Fibroblast of lung (primary cell): ENCODE results near the gene OR8G5. TPM values are rescaled to one million over a fixed set of nuclear protein-coding genes. Genes with fewer than 3 reads are reported as not detected.

Experiments used
- DNase-seq, 2 donors: peaks; one replicate each; pipeline versions ENCODE4 v3.0.0 to v3.0.0-alpha.2; 2010; ENCODE audit warnings: low read depth in 2 of 2
- H2AFZ ChIP-seq: 2 replicates; pipeline ENCODE4 v1.5.1; 2012; ENCODE audit warnings: low read length, control low read depth, inconsistent platforms
- H3K27ac ChIP-seq: 2 replicates; pipeline ENCODE4 v1.5.1; 2011; ENCODE audit warnings: low read length, control low read depth; ENCODE audit not compliant: insufficient read depth
- H3K27me3 ChIP-seq: 2 replicates; pipeline ENCODE4 v1.5.1; 2011; ENCODE audit warnings: mild to moderate bottlenecking, low read length; ENCODE audit not compliant: control insufficient read depth, insufficient read depth
- H3K36me3 ChIP-seq: 2 replicates; pipeline ENCODE4 v1.5.1; 2011; ENCODE audit warnings: low read length; ENCODE audit not compliant: control insufficient read depth, insufficient read depth
- H3K4me1 ChIP-seq: 2 replicates; pipeline ENCODE4 v1.5.1; 2011; ENCODE audit warnings: low read length; ENCODE audit not compliant: control insufficient read depth, insufficient read depth; ENCODE audit errors: extremely low read depth
- H3K4me2 ChIP-seq: 2 replicates; pipeline ENCODE4 v1.5.1; 2011; ENCODE audit warnings: low read length, control low read depth; ENCODE audit not compliant: insufficient read depth; ENCODE audit errors: extremely low read depth
- H3K4me3 ChIP-seq, 4 experiments: fragments of 200-600 bp in 1 of 4; sonication (generic) in 1 of 4; replicated peaks in 1 of 4; 2 replicates each; pipeline ENCODE4 v1.5.1; 2011 to 2016; ENCODE audit warnings: low read length in 4 of 4, low read depth in 3 of 4, mild to moderate bottlenecking in 3 of 4, control low read depth in 2 of 4, inconsistent platforms in 1 of 4, mixed read lengths in 1 of 4; ENCODE audit not compliant: insufficient read depth in 1 of 4; ENCODE audit errors: control extremely low read depth in 1 of 4
- H3K79me2 ChIP-seq: 2 replicates; pipeline ENCODE4 v1.5.1; 2012; ENCODE audit warnings: mild to moderate bottlenecking, low read length, inconsistent platforms; ENCODE audit not compliant: control insufficient read depth, insufficient read depth
- H3K9ac ChIP-seq: 2 replicates; pipeline ENCODE4 v1.5.1; 2011; ENCODE audit warnings: mild to moderate bottlenecking, low read length, control low read depth; ENCODE audit not compliant: insufficient read depth
- H3K9me3 ChIP-seq: 2 replicates; pipeline ENCODE4 v1.5.1; 2012; ENCODE audit warnings: low read depth, low read length; ENCODE audit not compliant: control insufficient read depth, insufficient read depth
- H4K20me1 ChIP-seq: 2 replicates; pipeline ENCODE4 v1.5.1; 2011; ENCODE audit warnings: low read length; ENCODE audit not compliant: control insufficient read depth, insufficient read depth; ENCODE audit errors: extremely low read depth
- CTCF ChIP-seq, 2 donors: IDR thresholded peaks in 1 of 2; conservative IDR thresholded peaks in 1 of 2; 1 replicate in 1 of 2; 2 replicates in 1 of 2; pipeline ENCODE4 v1.5.1; 2011 to 2012; ENCODE audit warnings: low read length in 2 of 2, control low read depth in 1 of 2, inconsistent platforms in 1 of 2, low read depth in 1 of 2, mild to moderate bottlenecking in 1 of 2
- EZH2 ChIP-seq: IDR thresholded peaks from 2 replicates; pipeline ENCODE4 v1.5.1; 2012; ENCODE audit warnings: low read length, control low read depth, mild to moderate bottlenecking; ENCODE audit errors: missing control alignments
- polyA plus RNA-seq, 2 donors: library from polyadenylated mRNA; depleted of rRNA in 1 of 2; stranded (reverse) in 1 of 2; unstranded in 1 of 2; fragments of >200 nt; gene quantifications; 2 replicates each; pipeline ENCODE4 v1.2.1, GENCODE V29; 2011 to 2012; ENCODE audit warnings: missing spikeins in 1 of 2
- total RNA-seq: library from RNA; depleted of rRNA; stranded (reverse); fragments of >200 nt; gene quantifications from 2 replicates; pipeline ENCODE4 v1.2.1, GENCODE V29; 2014

Gene OR8G5
- total and polyA plus RNA-seq, 2 donors (not counting 1 experiment from before 2014, with no cell fraction given) = not detected

- H3K4me1 ChIP-seq = no peaks in the 10 kb centered on the region
- H3K36me3 ChIP-seq = no peaks in the 10 kb centered on the region
- TF ChIP-seq CTCF (conservative IDR thresholded peaks at IDR 0.05 in 1 of 2, IDR thresholded peaks at IDR 0.05 in 1 of 2; ENCODE audit: low read depth in 1 of 2, low read length in 2 of 2) (no peak), EZH2 (no peak)
- H3K27ac ChIP-seq = no peak overlapping the region
- H3K79me2 ChIP-seq = no peaks in the 10 kb centered on the region
- H2AFZ ChIP-seq = no peak overlapping the region
- no peak overlapping the region for H3K4me3 ChIP-seq
- no peak for DNase-seq
- H3K27me3 ChIP-seq = no peaks in the 10 kb centered on the region
- no peaks in the 10 kb centered on the region for H3K9me3 ChIP-seq
- H3K9ac ChIP-seq = no peak overlapping the region
- no peak overlapping the region for H3K4me2 ChIP-seq
- no peaks in the 10 kb centered on the region for H4K20me1 ChIP-seq
Measured at GRCh38 chr11:124274000-124274399, 17.8 kb downstream of the OR8G5 start.

GRCh38 chr11:124276081-124276480, 19.9 kb downstream of the OR8G5 start:
- Histone ChIP-seq H4K20me1 (no peaks in the 10 kb centered on the region), H3K4me1 (no peaks in the 10 kb centered on the region), H3K27ac (no peak overlapping the region), H3K27me3 (no peaks in the 10 kb centered on the region), H2AFZ (no peak overlapping the region), H3K79me2 (no peaks in the 10 kb centered on the region), H3K4me2 (no peak overlapping the region), H3K9ac (no peak overlapping the region), H3K9me3 (no peaks in the 10 kb centered on the region), H3K4me3 (no peak overlapping the region), H3K36me3 (no peaks in the 10 kb centered on the region)
- DNase-seq = peak; percentile 66 to 95
- TF ChIP-seq EZH2 = no peak
- TF ChIP-seq CTCF (conservative IDR thresholded peaks at IDR 0.05 in 1 of 2, IDR thresholded peaks at IDR 0.05 in 1 of 2; ENCODE audit: low read depth in 1 of 2, low read length in 2 of 2) = no peak

GRCh38 chr11:124277207-124277606, 21.0 kb downstream of the OR8G5 start:
- no peak overlapping the region for H3K9ac ChIP-seq
- no peak overlapping the region for H3K4me2 ChIP-seq
- H3K27me3 ChIP-seq = no peaks in the 10 kb centered on the region
- no peaks in the 10 kb centered on the region for H3K36me3 ChIP-seq
- DNase-seq = no peak
- no peak overlapping the region for H3K27ac ChIP-seq
- H4K20me1 ChIP-seq = no peaks in the 10 kb centered on the region
- H3K4me1 ChIP-seq = no peaks in the 10 kb centered on the region
- no peaks in the 10 kb centered on the region for H3K9me3 ChIP-seq
- no peaks in the 10 kb centered on the region for H3K79me2 ChIP-seq
- H2AFZ ChIP-seq = no peak overlapping the region
- no peak overlapping the region for H3K4me3 ChIP-seq
- TF ChIP-seq EZH2 (no peak), CTCF (conservative IDR thresholded peaks at IDR 0.05 in 1 of 2, IDR thresholded peaks at IDR 0.05 in 1 of 2; ENCODE audit: low read depth in 1 of 2, low read length in 2 of 2) (no peak)
